K562 (cell line): ENCODE results near the gene EIF4E. TPM values are rescaled to one million over a fixed set of nuclear protein-coding genes. Genes with fewer than 3 reads are reported as not detected.

Source experiments
- CBX1 ChIP-seq: sonication (generic); IDR thresholded peaks from 2 replicates; pipeline ENCODE4 v1.6.1; 2016; ENCODE audit warnings: antibody characterized with exemption, low read depth, mild to moderate bottlenecking
- CBX3 ChIP-seq, 2 experiments: IDR thresholded peaks; 1 replicate in 1 of 2; 2 replicates in 1 of 2; pipeline ENCODE4 v1.6.1; 2012; ENCODE audit warnings: inconsistent platforms in 2 of 2, low read length in 2 of 2, borderline replicate concordance in 1 of 2, control low read depth in 1 of 2
- CBX5 ChIP-seq: IDR thresholded peaks from 2 replicates; pipeline ENCODE4 v1.6.1; 2014; ENCODE audit warnings: low read depth, borderline replicate concordance
- E2F3 ChIP-seq: fragments of 250-450 bp; sonication (Bioruptor Pico); IDR thresholded peaks from 2 replicates; pipeline ENCODE4 v1.4.0; 2020; ENCODE audit warnings: mild to moderate bottlenecking
- ELF4 ChIP-seq: fragments of 450-650 bp; formaldehyde crosslinking; IDR thresholded peaks from 2 replicates; pipeline ENCODE4 v1.4.0; 2022; ENCODE audit warnings: missing genetic modification characterization
- ESRRA ChIP-seq: fragments of 450-650 bp; IDR thresholded peaks from 2 replicates; pipeline ENCODE4 v1.6.1; 2014; ENCODE audit warnings: low read depth, mild to moderate bottlenecking, moderate library complexity, borderline replicate concordance
- ETV1 ChIP-seq: fragments of 450-650 bp; conservative IDR thresholded peaks from 2 replicates; pipeline ENCODE4 v1.6.1; 2016; ENCODE audit warnings: missing genetic modification characterization, control low read depth, low read depth, missing compliant biosample characterization
- GABPB1 ChIP-seq: sonication (generic); formaldehyde crosslinking; IDR thresholded peaks from 2 replicates; pipeline ENCODE4 v1.8.0; 2022; ENCODE audit warnings: mild to moderate bottlenecking, missing genetic modification reagents
- JUND ChIP-seq, 2 experiments: IDR thresholded peaks; 2 replicates in 1 of 2; 3 replicates in 1 of 2; pipeline ENCODE4 v1.6.1; 2011; ENCODE audit warnings: borderline replicate concordance in 2 of 2, low read depth in 2 of 2, low read length in 2 of 2, improper control_type of control experiment in 1 of 2, missing biosample characterization in 1 of 2, missing genetic modification characterization in 1 of 2, missing genetic modification reagents in 1 of 2
- KDM5B ChIP-seq: fragments of 200-600 bp; sonication (generic); IDR thresholded peaks from 2 replicates; pipeline ENCODE4 v1.6.1; 2012; ENCODE audit warnings: low read depth, mild to moderate bottlenecking, moderate library complexity, low read length, control low read depth, inconsistent platforms; ENCODE audit not compliant: insufficient replicate concordance
- NFE2L1 ChIP-seq: fragments of 450-650 bp; IDR thresholded peaks from 2 replicates; pipeline ENCODE4 v1.6.1; 2016; ENCODE audit warnings: missing genetic modification characterization, low read depth, mild to moderate bottlenecking, missing compliant biosample characterization, moderate library complexity, borderline replicate concordance
- NONO ChIP-seq, 2 experiments: fragments of 200-400 bp in 1 of 2; fragments of 450-650 bp in 1 of 2; formaldehyde crosslinking in 1 of 2; IDR thresholded peaks; 2 replicates each; pipeline ENCODE4 v1.6.1; 2017; ENCODE audit warnings: low read depth in 2 of 2, mild to moderate bottlenecking in 2 of 2, moderate library complexity in 2 of 2, low read length in 1 of 2
- RAD21 ChIP-seq, 2 experiments: fragments of 250-450 bp in 1 of 2; fragments of 450-650 bp in 1 of 2; sonication (Bioruptor Pico) in 1 of 2; formaldehyde crosslinking in 1 of 2; IDR thresholded peaks in 1 of 2; conservative IDR thresholded peaks in 1 of 2; 2 replicates each; pipeline versions ENCODE4 v1.4.0 to v1.8.0; 2020 to 2022; ENCODE audit warnings: mild to moderate bottlenecking in 2 of 2, moderate library complexity in 1 of 2
- RAD51 ChIP-seq: fragments of 450-650 bp; IDR thresholded peaks from 2 replicates; pipeline ENCODE4 v1.7.1; 2016; ENCODE audit warnings: low read depth, mild to moderate bottlenecking, borderline replicate concordance
- RBM22 ChIP-seq: fragments of 200-400 bp; formaldehyde crosslinking; IDR thresholded peaks from 2 replicates; pipeline ENCODE4 v1.6.1; 2018; ENCODE audit warnings: low read length, low read depth; ENCODE audit not compliant: poor library complexity, severe bottlenecking
- SP1 ChIP-seq: sonication (generic); formaldehyde crosslinking; IDR thresholded peaks from 2 replicates; pipeline ENCODE4 v1.8.1; 2022; ENCODE audit warnings: mild to moderate bottlenecking, missing genetic modification reagents
- SRSF7 ChIP-seq: fragments of 200-400 bp; formaldehyde crosslinking; optimal IDR thresholded peaks from 2 replicates; pipeline ENCODE3; 2017; ENCODE audit warnings: mild to moderate bottlenecking, low read depth, low read length
- TBP ChIP-seq: optimal IDR thresholded peaks from 2 replicates; pipeline ENCODE3; 2011; ENCODE audit warnings: low read depth, low read length, improper control_type of control experiment
- TEAD1 ChIP-seq, 2 experiments: fragments of 450-650 bp in 1 of 2; sonication (generic) in 1 of 2; formaldehyde crosslinking; IDR thresholded peaks; 2 replicates each; pipeline versions ENCODE4 v1.4.0 to v1.8.0; 2020 to 2022; ENCODE audit warnings: mild to moderate bottlenecking in 2 of 2, missing genetic modification reagents in 1 of 2
- ZNF133 ChIP-seq: fragments of 250-450 bp; sonication (Bioruptor Pico); IDR thresholded peaks from 2 replicates; pipeline ENCODE4 v1.4.0; 2020; ENCODE audit warnings: mild to moderate bottlenecking
- polyA plus RNA-seq, 8 experiments: library from polyadenylated mRNA; depleted of rRNA in 4 of 8; stranded (reverse) in 5 of 8; unstranded in 3 of 8; fragments of >200 nt; fragmentation: Nextera tagmentation in 2 of 8; fragmentation: Illumina TruSeq in 1 of 8; extraction: Ambion mirVana in 2 of 8; extraction: Trizol in 1 of 8; gene quantifications; 2 replicates each; pipeline versions ENCODE4 v1.2.1 to v1.2.3, GENCODE V29; 2011 to 2014; ENCODE audit warnings: inconsistent platforms in 1 of 8, missing spikeins in 1 of 8
- total RNA-seq, 7 experiments: library from RNA; depleted of rRNA in 6 of 7; stranded (reverse); fragments of >200 nt in 6 of 7; fragmentation: Illumina TruSeq in 2 of 7; extraction: Trizol in 2 of 7; gene quantifications; 2 replicates each; pipeline versions ENCODE4 v1.2.1 to v1.2.3, GENCODE V29; 2011 to 2021; ENCODE audit warnings: low replicate concordance in 1 of 7
- TF ChIP-seq, protein P1 (sequence below): IDR thresholded peaks from 2 replicates; pipeline ENCODE4 v1.6.1; 2011; ENCODE audit not compliant: insufficient read length; ENCODE audit errors: extremely low read depth
- TF ChIP-seq, protein P2 (sequence below), 2 experiments: fragments of 450-650 bp; conservative IDR thresholded peaks; 2 replicates each; pipeline ENCODE4 v1.6.1; 2017; ENCODE audit warnings: mild to moderate bottlenecking in 2 of 2, moderate library complexity in 2 of 2
- TF ChIP-seq, protein P3 (sequence below): fragments of 450-650 bp; IDR thresholded peaks from 2 replicates; pipeline ENCODE4 v1.6.1; 2016
- TF ChIP-seq, protein P4 (sequence below): sonication (generic); formaldehyde crosslinking; IDR thresholded peaks from 2 replicates; pipeline ENCODE4 v1.8.0; 2022; ENCODE audit warnings: missing genetic modification reagents, mild to moderate bottlenecking, moderate library complexity, borderline replicate concordance

EIF4E gene
- total and polyA plus RNA-seq, 9 of the 15 experiments (the other 6 are each of a cell fraction or from before 2014, with no cell fraction given), result 164 to 489 (median 179) TPM

DNA sequence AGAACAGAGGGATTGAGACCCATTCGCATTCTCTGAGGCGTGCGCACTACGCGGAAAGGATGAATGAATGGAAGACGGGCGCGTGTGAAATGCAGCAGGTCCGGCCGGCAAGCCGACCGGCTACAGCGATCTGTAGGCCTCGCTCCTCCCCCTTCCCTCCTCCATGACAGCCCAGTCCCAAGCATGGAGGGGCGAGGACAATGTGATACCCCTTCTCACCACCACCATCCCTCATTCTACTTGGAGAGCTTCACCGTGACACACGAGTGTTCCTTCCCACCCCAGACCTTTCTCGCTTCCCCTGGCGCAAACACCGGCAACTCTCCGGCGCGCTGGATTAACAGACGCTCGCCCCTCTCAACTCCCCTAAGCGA lies 815 bp downstream of the EIF4E start (continued):
- TF ChIP-seq SRSF7, result no peak
- TF ChIP-seq, protein P1, sequence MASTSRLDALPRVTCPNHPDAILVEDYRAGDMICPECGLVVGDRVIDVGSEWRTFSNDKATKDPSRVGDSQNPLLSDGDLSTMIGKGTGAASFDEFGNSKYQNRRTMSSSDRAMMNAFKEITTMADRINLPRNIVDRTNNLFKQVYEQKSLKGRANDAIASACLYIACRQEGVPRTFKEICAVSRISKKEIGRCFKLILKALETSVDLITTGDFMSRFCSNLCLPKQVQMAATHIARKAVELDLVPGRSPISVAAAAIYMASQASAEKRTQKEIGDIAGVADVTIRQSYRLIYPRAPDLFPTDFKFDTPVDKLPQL, result no peak
- TF ChIP-seq, protein P2, sequence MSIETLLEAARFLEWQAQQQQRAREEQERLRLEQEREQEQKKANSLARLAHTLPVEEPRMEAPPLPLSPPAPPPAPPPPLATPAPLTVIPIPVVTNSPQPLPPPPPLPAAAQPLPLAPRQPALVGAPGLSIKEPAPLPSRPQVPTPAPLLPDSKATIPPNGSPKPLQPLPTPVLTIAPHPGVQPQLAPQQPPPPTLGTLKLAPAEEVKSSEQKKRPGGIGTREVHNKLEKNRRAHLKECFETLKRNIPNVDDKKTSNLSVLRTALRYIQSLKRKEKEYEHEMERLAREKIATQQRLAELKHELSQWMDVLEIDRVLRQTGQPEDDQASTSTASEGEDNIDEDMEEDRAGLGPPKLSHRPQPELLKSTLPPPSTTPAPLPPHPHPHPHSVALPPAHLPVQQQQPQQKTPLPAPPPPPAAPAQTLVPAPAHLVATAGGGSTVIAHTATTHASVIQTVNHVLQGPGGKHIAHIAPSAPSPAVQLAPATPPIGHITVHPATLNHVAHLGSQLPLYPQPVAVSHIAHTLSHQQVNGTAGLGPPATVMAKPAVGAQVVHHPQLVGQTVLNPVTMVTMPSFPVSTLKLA (conservative IDR thresholded peaks at IDR 0.05), result peak; percentile 63 to 89
- no peak for TF ChIP-seq ZNF133 (CRISPR knock-in tag)
- TF ChIP-seq, protein P3, sequence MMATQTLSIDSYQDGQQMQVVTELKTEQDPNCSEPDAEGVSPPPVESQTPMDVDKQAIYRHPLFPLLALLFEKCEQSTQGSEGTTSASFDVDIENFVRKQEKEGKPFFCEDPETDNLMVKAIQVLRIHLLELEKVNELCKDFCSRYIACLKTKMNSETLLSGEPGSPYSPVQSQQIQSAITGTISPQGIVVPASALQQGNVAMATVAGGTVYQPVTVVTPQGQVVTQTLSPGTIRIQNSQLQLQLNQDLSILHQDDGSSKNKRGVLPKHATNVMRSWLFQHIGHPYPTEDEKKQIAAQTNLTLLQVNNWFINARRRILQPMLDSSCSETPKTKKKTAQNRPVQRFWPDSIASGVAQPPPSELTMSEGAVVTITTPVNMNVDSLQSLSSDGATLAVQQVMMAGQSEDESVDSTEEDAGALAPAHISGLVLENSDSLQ, result peak; percentile 37; the same call in 1 of the 2 replicates
- peak; percentile 90 for TF ChIP-seq TBP
- TF ChIP-seq SP1 (CRISPR knock-in tag), result no peak; the same call in 1 of the 2 replicates
- no peak for TF ChIP-seq KDM5B
- 0 out of 2 replicates have a peak, but pooled peaks have one; percentile 8 for TF ChIP-seq CBX5
- 0 out of 2 replicates have a peak, but pooled peaks have one; percentile 38 for TF ChIP-seq ELF4 (CRISPR knock-in tag)
- TF ChIP-seq ESRRA, result no peak
- TF ChIP-seq TEAD1 (CRISPR knock-in tag; IDR thresholded peaks at IDR 0.05), result no peak
- TF ChIP-seq, protein P4, sequence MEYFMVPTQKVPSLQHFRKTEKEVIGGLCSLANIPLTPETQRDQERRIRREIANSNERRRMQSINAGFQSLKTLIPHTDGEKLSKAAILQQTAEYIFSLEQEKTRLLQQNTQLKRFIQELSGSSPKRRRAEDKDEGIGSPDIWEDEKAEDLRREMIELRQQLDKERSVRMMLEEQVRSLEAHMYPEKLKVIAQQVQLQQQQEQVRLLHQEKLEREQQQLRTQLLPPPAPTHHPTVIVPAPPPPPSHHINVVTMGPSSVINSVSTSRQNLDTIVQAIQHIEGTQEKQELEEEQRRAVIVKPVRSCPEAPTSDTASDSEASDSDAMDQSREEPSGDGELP (CRISPR knock-in tag), result 0 out of 2 replicates have a peak, but pooled peaks have one; percentile 26
- 0 out of 2 replicates have a peak, but pooled peaks have one; percentile 33 for TF ChIP-seq GABPB1
- TF ChIP-seq NONO (IDR thresholded peaks at IDR 0.05; ENCODE audit: low read depth in 2 of 2, low read length in 1 of 2), result 0 out of 4 replicates have a peak, but pooled peaks of 1 of the 2 experiments have one; percentile 24
- no peak for TF ChIP-seq ETV1 (tag)
- TF ChIP-seq NFE2L1 (tag), result no peak
- no peak for TF ChIP-seq RAD51
- TF ChIP-seq JUND (IDR thresholded peaks at IDR 0.05; ENCODE audit: borderline replicate concordance, low read depth, low read length), result no peak
- 0 out of 3 replicates have a peak, but pooled peaks have one; percentile 26 for TF ChIP-seq JUND (tag; IDR thresholded peaks at IDR 0.05; ENCODE audit: borderline replicate concordance, low read depth, low read length)
- TF ChIP-seq E2F3 (CRISPR knock-in tag), result peak; percentile 13; the same call in 1 of the 2 replicates
- TF ChIP-seq CBX1, result 0 out of 2 replicates have a peak, but pooled peaks have one; percentile 11
- TF ChIP-seq CBX3 (IDR thresholded peaks at IDR 0.05; ENCODE audit: borderline replicate concordance in 1 of 2, low read length in 2 of 2), result no peak
- TF ChIP-seq RBM22, result no peak
- TF ChIP-seq RAD21 (CRISPR knock-in tag; conservative IDR thresholded peaks at IDR 0.05 in 1 of 2, IDR thresholded peaks at IDR 0.05 in 1 of 2), result no peak
